H1 (cell line): Measurements from ENCODE around the gene NECTIN1. TPM values are rescaled to one million over a fixed set of nuclear protein-coding genes. Genes with fewer than 3 reads are reported as not detected.

Experiments
- CTCF ChIA-PET: fragments of 300-600 bp; sonication (Branson Sonifier 250); formaldehyde crosslinking; loops from one replicate; lab custom pipeline; 2021; ENCODE audit not compliant: partially characterized antibody; lab: Charles Lee
- POLR2A ChIA-PET: fragments of 300-600 bp; sonication (Branson Sonifier 250); formaldehyde crosslinking; loops from one replicate; lab custom pipeline; 2021; ENCODE audit warnings: inconsistent platforms; ENCODE audit not compliant: partially characterized antibody; lab: Charles Lee
- DNase-seq, 2 experiments: peaks; one replicate each; pipeline versions ENCODE4 v3.0.0 to v3.0.0-alpha.2; 2010 to 2022; ENCODE audit warnings: low spot score in 2 of 2, low read depth in 1 of 2, mixed read lengths in 1 of 2
- FAIRE-seq: peaks from 2 replicates; lab custom pipeline; 2011; peaks lifted over from hg19 to GRCh38; lab: Jason Lieb, UNC
- H2AFZ ChIP-seq: 2 replicates; pipeline ENCODE4 v1.8.1; 2012; ENCODE audit warnings: low read length, inconsistent platforms
- H2AK5ac ChIP-seq: 2 replicates; pipeline ENCODE4 v1.6.1; 2013; ENCODE audit warnings: low read depth, low read length
- H2BK120ac ChIP-seq: replicated peaks from 2 replicates; pipeline ENCODE3; 2013; ENCODE audit warnings: low read depth, low read length, inconsistent platforms
- H2BK12ac ChIP-seq: 2 replicates; pipeline ENCODE4 v1.6.1; 2013; ENCODE audit warnings: low read depth, low read length
- H2BK15ac ChIP-seq: 2 replicates; pipeline ENCODE4 v1.6.1; 2013; ENCODE audit warnings: low read length
- H2BK20ac ChIP-seq: 2 replicates; pipeline ENCODE4 v1.6.1; 2013; ENCODE audit warnings: low read length
- H2BK5ac ChIP-seq: 2 replicates; pipeline ENCODE4 v1.6.1; 2013; ENCODE audit warnings: low read depth, low read length
- H3K14ac ChIP-seq: 2 replicates; pipeline ENCODE4 v1.6.1; 2013; ENCODE audit warnings: inconsistent platforms; ENCODE audit not compliant: insufficient read length
- H3K18ac ChIP-seq: 2 replicates; pipeline ENCODE4 v1.6.1; 2013; ENCODE audit warnings: low read length; ENCODE audit errors: extremely low read depth
- H3K23ac ChIP-seq: 2 replicates; pipeline ENCODE4 v1.6.1; 2013; ENCODE audit warnings: inconsistent platforms; ENCODE audit not compliant: insufficient read length
- H3K23me2 ChIP-seq: 2 replicates; pipeline ENCODE4 v1.6.1; 2013; ENCODE audit warnings: low read depth, low read length
- H3K27ac ChIP-seq: 2 replicates; pipeline ENCODE4 v1.6.1; 2011; ENCODE audit warnings: low read depth, low read length, inconsistent platforms
- H3K27me3 ChIP-seq, 4 experiments: replicated peaks in 1 of 4; 1 replicate in 1 of 4; 2 replicates in 3 of 4; pipeline versions ENCODE4 v1.6.1 to v1.8.1; 2011 to 2013; ENCODE audit warnings: low read length in 3 of 4, mild to moderate bottlenecking in 3 of 4, inconsistent platforms in 2 of 4, mixed read lengths in 2 of 4, moderate library complexity in 1 of 4; ENCODE audit not compliant: control insufficient read depth in 3 of 4, insufficient read depth in 3 of 4; ENCODE audit errors: extremely low read depth in 1 of 4
- H3K36me3 ChIP-seq, 4 experiments: 2 replicates each; pipeline versions ENCODE4 v1.6.1 to v1.8.1; 2011 to 2013; ENCODE audit warnings: mild to moderate bottlenecking in 4 of 4, low read length in 3 of 4, moderate library complexity in 2 of 4, control low read depth in 1 of 4, inconsistent platforms in 1 of 4; ENCODE audit not compliant: insufficient read depth in 4 of 4, control insufficient read depth in 2 of 4
- H3K4ac ChIP-seq: replicated peaks from 2 replicates; pipeline ENCODE3; 2013; ENCODE audit warnings: low read length, low read depth, mixed read lengths, inconsistent platforms; ENCODE audit not compliant: insufficient read length
- H3K4me1 ChIP-seq, 4 experiments: replicated peaks in 1 of 4; 1 replicate in 1 of 4; 2 replicates in 3 of 4; pipeline versions ENCODE4 v1.6.1 to v1.8.1; 2011 to 2013; ENCODE audit warnings: low read length in 3 of 4, inconsistent platforms in 2 of 4, mixed read lengths in 1 of 4; ENCODE audit not compliant: insufficient read depth in 4 of 4, control insufficient read depth in 3 of 4
- H3K4me2 ChIP-seq, 2 experiments: 2 replicates each; pipeline versions ENCODE4 v1.6.1 to v1.8.1; 2011 to 2013; ENCODE audit warnings: low read depth in 2 of 2, low read length in 2 of 2, control low read depth in 1 of 2, inconsistent platforms in 1 of 2, mild to moderate bottlenecking in 1 of 2; ENCODE audit not compliant: insufficient read depth in 1 of 2
- H3K4me3 ChIP-seq, 4 experiments: fragments of 200-600, 300-600 bp in 1 of 4; sonication (generic), shearing (Covaris generic), sonication (Bioruptor Twin) in 1 of 4; 2 replicates each; pipeline versions ENCODE4 v1.5.1 to v1.8.1; 2011 to 2016; ENCODE audit warnings: low read length in 4 of 4, low read depth in 3 of 4, control low read depth in 2 of 4, inconsistent platforms in 2 of 4, mild to moderate bottlenecking in 2 of 4, mixed read lengths in 1 of 4, moderate library complexity in 1 of 4; ENCODE audit not compliant: insufficient read depth in 2 of 4; ENCODE audit errors: extremely low read depth in 1 of 4
- H3K56ac ChIP-seq: replicated peaks from 2 replicates; pipeline ENCODE3; 2013; ENCODE audit warnings: low read depth, mild to moderate bottlenecking, mixed read lengths, low read length, inconsistent platforms; ENCODE audit not compliant: insufficient read length
- H3K79me1 ChIP-seq: 2 replicates; pipeline ENCODE4 v1.6.1; 2013; ENCODE audit warnings: low read depth, low read length, control low read depth
- H3K79me2 ChIP-seq, 2 experiments: 2 replicates each; pipeline versions ENCODE4 v1.6.1 to v1.8.1; 2012 to 2013; ENCODE audit warnings: low read length in 2 of 2, mild to moderate bottlenecking in 2 of 2, inconsistent platforms in 1 of 2; ENCODE audit not compliant: insufficient read depth in 2 of 2, control insufficient read depth in 1 of 2
- H3K9ac ChIP-seq, 4 experiments: replicated peaks in 1 of 4; 1 replicate in 1 of 4; 2 replicates in 3 of 4; pipeline versions ENCODE4 v1.6.1 to v1.8.1; 2011 to 2013; ENCODE audit warnings: low read depth in 3 of 4, low read length in 3 of 4, control low read depth in 2 of 4, mild to moderate bottlenecking in 2 of 4, moderate library complexity in 2 of 4, inconsistent platforms in 1 of 4; ENCODE audit errors: extremely low read depth in 1 of 4
- H3K9me3 ChIP-seq, 2 experiments: 2 replicates each; pipeline versions ENCODE4 v1.6.1 to v1.8.1; 2012 to 2013; ENCODE audit warnings: mild to moderate bottlenecking in 2 of 2, moderate library complexity in 2 of 2, control low read depth in 1 of 2, inconsistent platforms in 1 of 2, low read depth in 1 of 2, low read length in 1 of 2, mixed read lengths in 1 of 2; ENCODE audit not compliant: insufficient read depth in 2 of 2
- H4K20me1 ChIP-seq, 2 experiments: replicated peaks in 1 of 2; 2 replicates each; pipeline versions ENCODE3 to v1.8.1; 2011 to 2013; ENCODE audit warnings: inconsistent platforms in 2 of 2, low read length in 2 of 2, mild to moderate bottlenecking in 1 of 2; ENCODE audit not compliant: insufficient read depth in 2 of 2, control insufficient read depth in 1 of 2
- H4K5ac ChIP-seq: 2 replicates; pipeline ENCODE4 v1.6.1; 2013; ENCODE audit warnings: low read length, low read depth, mixed read lengths, inconsistent platforms; ENCODE audit not compliant: insufficient read length
- H4K8ac ChIP-seq: 2 replicates; pipeline ENCODE4 v1.8.0; 2013; ENCODE audit warnings: mild to moderate bottlenecking, moderate library complexity, low read length, inconsistent platforms; ENCODE audit not compliant: insufficient read depth; ENCODE audit errors: extremely low read depth
- H4K91ac ChIP-seq: replicated peaks from 2 replicates; pipeline ENCODE3; 2013; ENCODE audit warnings: low read length, mixed read lengths, inconsistent platforms; ENCODE audit not compliant: insufficient read length
- CBX5 ChIP-seq: fragments of 300-800, 300-1000 bp; sonication (generic); IDR thresholded peaks from 2 replicates; pipeline ENCODE4 v1.7.1; 2016; ENCODE audit warnings: antibody characterized with exemption, low read length, low read depth
- KDM4A ChIP-seq: IDR thresholded peaks from one replicate; pipeline ENCODE4 v1.7.1; 2012; ENCODE audit warnings: low read depth, mild to moderate bottlenecking, moderate library complexity, low read length, inconsistent platforms; ENCODE audit not compliant: severe bottlenecking
- KDM5A ChIP-seq: fragments of 200-600 bp; IDR thresholded peaks from 2 replicates; pipeline ENCODE4 v1.7.1; 2012; ENCODE audit warnings: mild to moderate bottlenecking, low read length, inconsistent platforms, mixed read lengths
- POLR2AphosphoS5 ChIP-seq: IDR thresholded peaks from 2 replicates; pipeline ENCODE4 v1.6.1; 2011; ENCODE audit warnings: low read depth, low read length
- RXRA ChIP-seq: IDR thresholded peaks from 2 replicates; pipeline ENCODE4 v1.6.1; 2011; ENCODE audit warnings: low read depth, mild to moderate bottlenecking, low read length, moderate library complexity; ENCODE audit not compliant: insufficient read depth
- SIN3A ChIP-seq, 2 experiments: IDR thresholded peaks in 1 of 2; conservative IDR thresholded peaks in 1 of 2; 2 replicates each; pipeline ENCODE4 v1.6.1; 2011 to 2012; ENCODE audit warnings: low read length in 2 of 2, improper control_type of control experiment in 1 of 2, low read depth in 1 of 2, mild to moderate bottlenecking in 1 of 2
- YY1 ChIP-seq: IDR thresholded peaks from 2 replicates; pipeline ENCODE4 v1.6.1; 2011; ENCODE audit warnings: low read depth, mild to moderate bottlenecking, low read length
- WGBS, 2 experiments: shearing (Covaris generic) in 1 of 2; methylation state at CpG; one replicate each; pipeline versions ENCODE4 v1.1.6 to v1.1.7; 2013 to 2015; ENCODE audit warnings: low lambda C conversion rate in 2 of 2, mixed read lengths in 2 of 2, inconsistent platforms in 1 of 2, low coverage in 1 of 2, missing lambda C conversion rate in 1 of 2; ENCODE audit not compliant: insufficient replicate concordance in 2 of 2, insufficient coverage in 1 of 2, insufficient read length in 1 of 2; ENCODE audit errors: extremely low coverage in 1 of 2, missing lambda C conversion rate in 1 of 2; 5-methylcytosine and 5-hydroxymethylcytosine counted together
- polyA plus RNA-seq, 7 experiments: library from polyadenylated mRNA; depleted of rRNA in 3 of 7; stranded (reverse) in 5 of 7; unstranded in 2 of 7; fragments of >200 nt in 5 of 7; fragments of 200-250 nt in 2 of 7; gene quantifications; 1 replicate in 5 of 7; 2 replicates in 1 of 7; 4 replicates in 1 of 7; pipeline versions ENCODE4 v1.2.1 to v1.2.3, GENCODE V29; 2011 to 2013; ENCODE audit warnings: missing spikeins in 2 of 7, mixed read lengths in 2 of 7
- total RNA-seq: library from RNA; stranded (reverse); fragmentation: NEBNext Ultra II Directional; extraction: Animal tissue kit (Norgen Biotek cat#: 25700); gene quantifications from 2 replicates; pipeline ENCODE4 v1.2.1, GENCODE V29; 2021

Gene NECTIN1
- total and polyA plus RNA-seq, 2 of the 8 experiments (the other 6 are each of a cell fraction or from before 2014, with no cell fraction given) = 43.2 to 97.7 TPM

GRCh38 chr11:119616586-119617339, 112.2 kb downstream of the NECTIN1 start:
- WGBS, 2 experiments = 93% methylated on average over 9 of the region's 9 CpGs; no CpG with 5 or more reads in 1 of the 2 experiments
- no peaks in the 10 kb centered on the region for H3K36me3 ChIP-seq

More at GRCh38 chr11:119616586-119617339, 112.2 kb downstream of the NECTIN1 start:
- Histone ChIP-seq H2AFZ (no peak overlapping the region), H3K27me3 (peaks cover 0 to 2% (median 0%) of the 10 kb centered on the region in 4 experiments; a peak in 1 of 7 replicates), H3K23ac (no peak overlapping the region), H3K18ac (no peak overlapping the region), H3K9me3 (no peaks in the 10 kb centered on the region), H2BK5ac (no peak overlapping the region), H4K5ac (no peak overlapping the region), H3K27ac (no peak overlapping the region), H3K23me2 (no peaks in the 10 kb centered on the region), H3K79me2 (no peaks in the 10 kb centered on the region), H3K4me2 (no peak overlapping the region), H3K79me1 (no peaks in the 10 kb centered on the region), H3K56ac (no peak overlapping the region), H4K8ac (no peak overlapping the region), H3K4ac (no peak overlapping the region), H3K4me3 (no peak overlapping the region), H2BK20ac (peak overlapping the region; percentile 34; the same call in 1 of the 2 replicates), H4K91ac (no peak overlapping the region)
- POLR2A ChIA-PET = no interaction called here
- no peak for DNase-seq
- TF ChIP-seq SIN3A (conservative IDR thresholded peaks at IDR 0.05 in 1 of 2, IDR thresholded peaks at IDR 0.05 in 1 of 2; ENCODE audit: low read depth in 1 of 2, low read length in 2 of 2) (no peak), YY1 (no peak), POLR2AphosphoS5 (no peak), KDM5A (no peak), RXRA (no peak), CBX5 (no peak), KDM4A (no peak)
- TF ChIP-seq, all 59 proteins: peak for 0
- no peak overlapping the region for H2BK120ac ChIP-seq
- no peak overlapping the region for H2AK5ac ChIP-seq
- peaks cover 4 to 14% (median 9%) of the 10 kb centered on the region in 4 experiments; a peak in 6 of 7 replicates for H3K4me1 ChIP-seq
- CTCF ChIA-PET = interaction anchor here (0.6 to 14.8 kb wide), 10 partner anchors 7 to 140 kb away, joined by 3 to 245 read pairs (median 4); no protein-coding TSS in a partner anchor
- no peak overlapping the region for H2BK15ac ChIP-seq
- no peak overlapping the region for H3K14ac ChIP-seq
- no peak for FAIRE-seq
- H2BK12ac ChIP-seq = 0 out of 2 replicates have a peak overlapping the region, but pooled peaks have one; percentile 81
- no peaks in the 10 kb centered on the region for H4K20me1 ChIP-seq
- H3K9ac ChIP-seq = no peak overlapping the region
